ENCODE measurements around the gene PSMB8.
"Not testable (repeated sequence)": the region's sequence is repeated elsewhere in the genome, so short reads cannot be mapped to it uniquely, and the experiment has no call there.

The PSMB8 gene

DNA sequence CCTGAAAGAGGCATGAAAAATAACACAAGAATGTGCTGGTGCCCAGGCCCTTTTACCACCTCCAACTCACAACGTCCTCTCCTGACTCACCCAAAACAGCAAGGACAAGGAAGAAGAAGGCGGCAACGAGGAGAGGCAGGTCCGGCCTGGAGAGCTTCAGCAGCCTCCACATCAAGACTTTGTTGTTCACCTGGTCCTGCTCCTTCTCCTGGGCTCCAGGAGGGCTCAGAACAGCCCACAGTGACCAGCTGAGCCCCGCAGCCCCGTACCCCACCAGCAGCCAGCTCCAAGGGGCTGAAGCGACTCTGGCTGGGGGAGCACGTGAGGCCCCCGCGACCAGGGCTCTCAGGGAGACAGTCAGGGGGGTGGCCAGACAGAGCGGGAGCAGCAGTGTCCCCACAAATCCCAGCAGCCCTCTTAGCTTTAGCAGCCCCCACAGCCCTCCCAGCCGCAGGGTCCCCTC lies 6.2 kb downstream of the PSMB8 start:
- DNase-seq (ENCODE audit: low read depth in 2 of 2) = no peak

DNA sequence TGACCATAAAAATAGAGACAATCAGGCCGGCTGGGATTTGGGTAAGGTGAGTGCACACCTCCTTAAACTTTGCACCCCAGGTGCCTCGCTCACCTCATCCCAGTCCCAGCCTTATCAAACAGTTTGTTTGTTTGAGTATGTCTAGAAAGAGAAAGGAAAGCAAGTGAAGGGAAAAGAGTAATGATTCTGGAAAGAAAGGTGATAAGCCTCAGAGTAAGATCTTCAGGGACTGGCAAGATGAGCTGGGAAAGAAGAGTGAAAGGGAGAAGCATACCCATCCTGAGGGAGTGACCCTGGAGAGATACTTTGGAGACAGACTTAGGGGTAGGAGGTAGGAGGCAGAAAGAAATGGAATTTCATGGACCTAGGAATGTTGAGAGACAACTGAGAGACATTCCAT lies 7.0 kb downstream of the PSMB8 start:
- DNase-seq (ENCODE audit: low read depth in 2 of 2) = no peak

DNA sequence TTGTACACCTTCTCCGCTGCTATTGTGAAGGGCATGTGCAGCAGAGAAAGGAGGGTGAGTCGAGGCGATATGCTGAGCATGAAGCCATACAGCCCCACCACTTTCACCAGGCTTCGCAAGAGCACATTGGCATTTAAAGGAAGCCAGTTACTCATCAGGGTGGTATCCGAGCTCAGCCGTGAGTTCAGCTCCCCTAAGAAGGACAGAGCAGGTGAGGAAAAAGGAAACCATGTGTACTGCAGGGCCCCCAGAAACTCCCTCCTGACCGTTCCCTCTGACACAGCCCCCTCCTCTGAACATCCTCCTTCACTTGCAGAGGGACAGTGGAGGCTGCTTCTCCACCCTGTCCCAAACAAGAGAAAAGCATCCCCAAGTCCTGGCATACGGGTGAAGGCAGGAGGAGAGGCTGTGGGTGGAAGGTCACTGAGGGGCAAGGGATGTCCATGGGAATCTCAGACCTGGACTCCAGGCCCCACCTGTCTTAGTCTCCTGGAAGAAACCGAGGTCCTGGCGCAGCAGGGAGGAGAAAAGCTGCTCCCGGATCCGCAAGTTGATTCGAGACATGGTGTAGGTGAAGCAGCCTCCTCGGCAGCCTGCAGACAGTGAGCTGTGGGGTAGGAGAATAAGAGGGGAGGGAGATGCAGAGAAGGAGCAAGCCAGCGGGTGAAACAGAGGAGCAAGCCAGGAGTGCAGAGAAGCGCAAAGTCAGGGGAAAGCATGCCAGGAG lies 8.5 kb downstream of the PSMB8 start:
- DNase-seq (ENCODE audit: low read depth in 2 of 2) = no peak

DNA sequence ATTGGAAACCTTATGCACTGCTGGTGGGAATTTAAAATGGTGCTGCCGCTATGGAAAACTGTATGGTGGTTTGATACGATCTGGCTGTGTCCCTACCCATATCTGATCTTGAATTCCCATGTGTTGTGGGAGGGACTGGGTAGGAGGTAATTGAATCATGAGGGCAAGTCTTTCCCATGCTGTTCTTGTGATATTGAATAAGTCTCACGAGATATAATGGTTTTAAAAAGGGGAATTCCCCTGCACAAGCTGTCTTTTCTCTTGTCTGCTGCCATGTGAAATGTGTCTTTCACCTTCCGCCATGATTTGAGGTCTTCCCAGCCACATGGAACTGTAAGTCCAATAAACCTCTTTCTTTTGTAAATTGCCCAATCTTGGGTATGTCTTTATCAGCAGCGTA lies 10.2 kb downstream of the PSMB8 start:
- DNase-seq (ENCODE audit: low read depth in 2 of 2) = no peak

DNA sequence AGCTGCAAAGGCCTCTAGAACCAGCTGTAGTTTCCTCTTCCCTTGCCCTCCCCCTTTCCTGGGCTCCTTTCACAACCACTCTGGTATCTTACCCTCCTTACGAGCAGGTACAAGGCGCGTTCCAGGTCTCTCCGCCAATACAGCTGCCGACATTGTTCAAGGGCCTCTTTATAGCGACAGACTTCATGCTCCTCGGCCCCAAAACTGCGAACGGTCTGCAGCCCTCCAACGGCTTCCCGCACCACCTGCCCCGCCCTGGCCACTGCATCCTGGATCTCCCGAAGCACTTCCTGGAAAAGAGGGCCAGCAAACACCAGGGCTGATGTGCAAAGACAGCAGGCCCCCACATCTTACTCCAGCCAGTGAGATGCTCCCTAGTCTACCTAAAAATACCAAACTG lies 11.3 kb downstream of the PSMB8 start:
- no peak for DNase-seq (ENCODE audit: low read depth in 2 of 2)

DNA sequence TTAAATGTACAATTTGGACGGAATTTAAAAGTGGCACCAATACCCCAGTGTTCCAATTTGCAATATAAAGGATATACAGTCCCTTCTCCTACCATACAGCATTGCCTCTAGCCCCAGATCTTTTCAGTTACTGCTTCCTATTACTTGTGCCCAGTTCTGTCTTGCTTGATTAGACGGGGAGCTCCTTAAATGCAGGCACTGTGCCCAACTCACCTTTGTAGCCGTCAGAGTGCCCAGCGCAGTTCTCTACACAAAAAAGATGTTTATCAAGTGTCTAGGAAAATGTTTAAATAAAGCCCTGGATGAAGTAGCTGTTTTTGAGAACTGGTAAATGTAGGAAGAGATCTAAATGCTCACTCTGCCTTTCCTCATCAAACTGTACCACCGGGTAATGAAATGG lies 12.9 kb downstream of the PSMB8 start:
- no peak for DNase-seq (ENCODE audit: low read depth in 2 of 2)

DNA sequence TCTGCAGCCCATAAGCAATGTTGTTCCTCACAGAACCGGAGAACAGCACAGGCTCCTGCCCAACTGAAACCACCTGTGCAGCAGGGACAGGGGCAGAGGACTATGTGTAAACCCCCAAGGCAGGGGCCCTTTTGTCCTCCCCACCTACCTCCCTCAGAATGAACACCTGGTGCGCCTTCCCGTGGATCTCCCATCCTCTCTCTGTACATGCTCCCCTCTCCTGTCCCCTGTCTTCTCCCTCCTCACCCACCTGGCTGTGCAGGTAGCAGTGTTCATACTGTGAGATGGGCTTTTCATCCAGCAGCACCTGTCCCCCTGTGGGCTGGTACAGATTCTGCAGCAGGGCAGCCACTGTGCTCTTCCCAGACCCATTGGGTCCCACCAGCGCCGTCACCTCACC lies 13.8 kb downstream of the PSMB8 start:
- DNase-seq (ENCODE audit: low read depth in 2 of 2) = no peak

DNA sequence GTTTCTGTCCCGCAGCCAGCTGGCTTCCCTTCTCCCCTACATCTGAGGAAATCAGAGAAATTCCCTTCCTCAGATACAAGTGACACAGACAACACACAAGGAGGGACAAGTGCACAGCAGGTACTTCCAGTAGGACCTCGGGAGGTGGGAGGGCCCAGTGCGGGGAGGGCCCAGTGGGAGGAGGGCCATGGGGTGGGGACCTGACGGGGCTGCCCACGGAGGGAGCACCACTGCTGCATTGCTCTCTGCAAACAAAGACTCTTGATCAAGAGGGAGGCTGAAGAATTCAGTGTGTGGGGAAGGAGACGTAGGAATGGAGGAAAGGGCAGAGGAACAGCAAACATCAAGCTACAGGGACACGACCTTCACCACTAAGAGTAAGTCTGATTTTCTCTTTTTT lies 14.4 kb downstream of the PSMB8 start:
- DNase-seq (ENCODE audit: low read depth in 2 of 2) = no peak

DNA sequence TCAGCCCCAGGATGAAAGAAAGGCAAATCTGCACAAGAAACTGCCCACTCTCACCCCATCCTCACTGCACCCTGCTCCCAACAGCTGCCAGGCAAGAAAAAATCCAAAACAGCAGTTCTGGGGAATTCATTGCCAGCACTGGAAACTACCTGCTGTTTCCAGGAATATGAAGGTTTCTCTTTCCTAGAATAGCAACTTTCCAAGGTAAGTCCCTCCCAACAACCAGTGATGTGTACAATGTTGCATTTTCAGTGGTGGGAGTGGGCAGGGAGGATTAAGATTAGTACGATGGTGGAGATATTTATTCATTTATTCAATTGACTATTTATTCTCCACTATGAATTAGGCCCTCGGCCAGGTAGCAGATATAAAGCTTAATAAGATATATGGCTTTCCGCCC lies 16.8 kb downstream of the PSMB8 start:
- DNase-seq (ENCODE audit: low read depth in 2 of 2) = no peak

DNA sequence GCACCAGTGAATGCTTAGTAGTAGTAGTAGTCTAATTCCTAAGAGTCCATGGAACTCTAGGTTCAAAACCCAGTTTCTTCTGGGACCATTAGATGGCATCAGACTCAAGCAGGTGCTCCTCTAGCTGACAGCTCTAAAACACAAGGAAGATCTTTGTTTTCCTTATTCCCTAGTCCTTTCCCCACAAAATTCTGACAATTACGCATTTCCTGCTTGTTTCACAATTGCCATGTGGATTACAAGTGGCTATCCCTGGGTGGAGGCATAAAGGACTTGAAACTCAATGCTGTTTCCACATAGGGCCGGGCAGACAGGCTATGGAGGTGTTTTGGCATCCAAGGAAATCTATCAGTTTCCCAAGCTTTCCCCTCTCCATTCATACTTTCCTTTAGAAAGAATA lies 17.9 kb downstream of the PSMB8 start:
- DNase-seq (ENCODE audit: low read depth in 2 of 2) = no peak

DNA sequence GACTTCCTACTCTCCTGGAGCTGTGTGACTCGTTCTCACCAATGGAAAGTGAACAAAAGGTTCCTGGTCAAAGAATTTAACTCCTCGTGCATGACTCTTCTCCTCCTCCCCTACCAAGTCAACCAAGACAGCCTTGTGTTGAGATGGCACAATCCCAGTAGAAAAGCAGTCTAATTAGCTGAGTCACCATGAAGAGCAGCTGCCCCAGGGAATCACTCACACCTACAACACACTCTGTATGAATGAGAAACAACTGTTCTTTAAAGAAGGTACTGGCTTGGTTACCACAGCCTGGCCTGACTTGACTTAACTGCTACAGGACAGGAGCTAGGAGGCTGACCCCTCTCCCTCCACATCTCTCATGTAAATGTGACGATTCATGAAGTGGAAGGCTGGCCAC lies 24.1 kb downstream of the PSMB8 start:
- no peak for DNase-seq (ENCODE audit: low read depth in 2 of 2)

DNA sequence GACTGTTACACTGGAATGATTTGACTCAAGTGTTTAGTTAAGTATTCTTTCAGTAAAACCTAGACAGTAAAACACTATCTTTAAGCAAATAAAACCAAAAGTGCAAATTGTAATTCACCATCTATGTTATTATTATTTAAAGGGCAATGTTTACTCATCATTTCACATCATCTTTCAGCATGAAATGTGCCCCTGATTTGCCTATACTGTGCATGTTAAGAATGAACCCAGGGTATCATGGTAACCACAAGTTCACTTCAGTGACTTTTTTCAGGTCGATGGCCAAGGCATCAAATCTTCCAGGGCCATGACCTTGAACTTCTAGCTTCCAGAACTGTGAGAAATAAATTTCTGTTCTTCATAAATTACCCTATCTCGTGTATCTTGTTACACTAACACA lies 25.0 kb downstream of the PSMB8 start:
- no peak for DNase-seq (ENCODE audit: low read depth in 2 of 2)

DNA sequence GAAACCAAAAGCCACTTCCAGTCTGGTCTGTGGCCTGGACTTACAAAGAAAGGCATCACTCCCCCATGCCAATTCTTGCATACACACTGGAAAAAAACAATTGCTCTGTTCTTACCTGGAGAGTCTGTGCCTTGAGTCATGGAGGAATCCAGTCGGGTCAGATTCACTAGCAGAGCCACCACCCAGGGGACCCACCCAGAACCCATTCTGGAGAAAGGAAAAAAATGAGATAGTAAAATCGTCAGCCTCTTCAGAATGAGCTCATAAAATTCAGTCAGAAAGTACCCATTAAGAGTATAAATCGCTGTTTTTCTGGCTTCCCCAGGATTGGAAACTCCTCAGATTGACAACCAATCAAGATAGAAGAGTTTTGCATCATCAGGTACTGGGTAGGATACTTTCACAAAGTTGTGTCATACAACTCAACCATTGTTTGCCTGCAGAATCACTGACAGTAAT lies 27.1 kb downstream of the PSMB8 start, which contains the start of gene HLA-DOB:
Gene HLA-DOB (minus strand): TSS at position 257 of the 459 bp plus-strand sequence. CDS start 51 bp downstream, at position 206.
- no peak for DNase-seq (ENCODE audit: low read depth in 2 of 2)

DNA sequence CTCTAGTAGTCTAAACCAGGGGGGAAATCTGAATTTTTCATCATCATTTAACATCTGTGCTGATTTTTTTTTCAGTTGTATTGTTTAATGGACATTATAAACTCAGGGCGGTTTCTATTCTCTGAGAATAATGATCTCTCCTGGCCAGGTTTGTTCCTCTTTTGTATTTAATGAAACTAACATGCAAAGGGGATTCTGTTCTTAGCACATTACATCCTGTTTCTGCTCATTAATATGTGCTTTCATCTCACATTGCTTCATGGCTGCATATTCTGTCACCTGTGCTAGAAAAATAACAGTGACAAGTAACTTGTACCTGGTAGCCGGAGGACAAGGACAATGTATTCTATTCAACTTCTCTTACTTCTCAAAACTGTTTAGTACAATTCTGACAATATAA lies 27.9 kb downstream of the PSMB8 start:
- DNase-seq (ENCODE audit: low read depth in 2 of 2) = no peak

DNA sequence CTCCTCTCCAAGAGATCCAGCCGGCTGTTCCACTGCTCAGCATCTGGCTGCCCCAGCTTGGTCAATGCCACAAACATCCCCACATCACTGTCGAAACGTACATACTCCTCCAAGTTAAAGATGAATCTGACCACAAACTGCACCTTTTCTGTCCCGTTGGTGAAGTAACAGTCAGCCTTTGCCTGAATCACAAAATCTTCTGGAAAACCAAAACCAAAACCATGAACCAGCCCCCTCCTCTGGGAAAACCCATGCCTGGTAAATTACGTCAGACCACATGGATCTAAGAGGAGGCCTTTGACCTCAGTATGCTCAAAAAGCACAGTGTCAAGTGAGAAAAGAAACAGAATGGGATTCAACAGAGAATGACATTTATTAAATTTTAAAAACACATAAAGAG lies 28.7 kb downstream of the PSMB8 start:
- no peak for DNase-seq (ENCODE audit: low read depth in 2 of 2)

DNA sequence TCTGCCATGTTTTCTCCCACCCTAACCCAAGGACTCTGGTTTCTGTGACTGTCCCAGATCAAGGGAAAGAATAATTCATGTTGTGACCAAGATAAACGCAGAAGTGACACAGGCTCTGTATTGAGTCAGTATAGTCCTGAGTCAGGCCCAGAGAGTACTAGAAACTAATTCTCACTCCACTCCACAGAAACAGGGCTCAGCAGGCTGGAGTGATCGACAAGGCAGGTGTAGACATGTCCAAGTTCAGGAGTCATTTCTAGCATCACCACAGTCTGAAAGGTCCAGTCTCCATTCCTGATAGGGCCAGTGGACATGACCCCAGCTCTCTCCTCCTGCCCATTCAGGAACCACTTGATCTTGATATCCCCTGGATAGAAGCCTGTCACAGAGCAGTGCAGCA lies 29.7 kb downstream of the PSMB8 start:
- no peak for DNase-seq (ENCODE audit: low read depth in 2 of 2)

DNA sequence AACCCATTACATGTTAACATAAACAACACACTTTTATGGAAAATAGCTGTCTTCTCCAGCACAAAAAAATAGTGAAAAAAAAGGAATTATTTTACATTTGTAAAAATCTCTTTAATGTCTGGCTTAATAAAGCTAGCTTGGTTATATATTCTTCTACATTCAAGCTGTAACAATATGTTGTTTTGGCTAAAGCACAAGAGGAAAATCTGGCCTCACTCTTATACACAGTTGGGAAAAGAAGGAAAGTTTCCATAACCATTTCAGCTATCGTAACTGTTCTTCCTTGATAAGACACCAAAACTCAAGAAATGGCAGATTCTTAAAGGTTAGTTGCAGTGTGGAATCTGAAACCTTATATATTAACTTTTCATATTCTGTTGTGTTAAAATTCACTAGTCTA lies 34.7 kb downstream of the PSMB8 start:
- DNase-seq (ENCODE audit: low read depth in 2 of 2) = no peak

DNA sequence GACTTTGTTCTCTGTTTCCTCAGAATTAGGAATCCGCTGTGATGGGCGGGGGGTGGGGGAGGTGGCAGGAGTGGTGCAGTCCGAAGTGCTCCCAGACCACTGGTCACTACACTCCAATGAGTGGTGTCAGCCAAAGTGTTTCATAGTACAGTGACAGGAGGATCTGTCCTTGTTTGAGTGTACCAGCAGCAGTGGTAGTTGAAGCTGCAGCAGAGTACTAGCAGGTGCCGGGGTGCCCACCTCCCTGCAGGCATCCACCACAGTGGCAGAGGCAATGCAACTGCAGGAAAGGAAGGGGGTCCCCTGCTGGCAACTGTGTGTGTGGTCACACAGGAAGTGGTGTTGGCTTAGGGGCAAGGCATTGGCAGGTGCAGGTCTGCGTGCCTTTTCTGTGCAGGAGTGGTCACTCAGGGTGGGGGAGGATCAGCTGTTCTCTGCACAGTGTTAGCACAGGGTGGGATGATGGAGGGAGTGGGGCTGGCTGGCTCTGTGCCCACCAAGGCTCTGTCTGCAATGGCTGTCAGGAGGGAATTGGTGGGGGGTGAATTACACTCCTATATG lies 36.7 kb downstream of the PSMB8 start:
- DNase-seq (ENCODE audit: low read depth in 2 of 2) = no peak

DNA sequence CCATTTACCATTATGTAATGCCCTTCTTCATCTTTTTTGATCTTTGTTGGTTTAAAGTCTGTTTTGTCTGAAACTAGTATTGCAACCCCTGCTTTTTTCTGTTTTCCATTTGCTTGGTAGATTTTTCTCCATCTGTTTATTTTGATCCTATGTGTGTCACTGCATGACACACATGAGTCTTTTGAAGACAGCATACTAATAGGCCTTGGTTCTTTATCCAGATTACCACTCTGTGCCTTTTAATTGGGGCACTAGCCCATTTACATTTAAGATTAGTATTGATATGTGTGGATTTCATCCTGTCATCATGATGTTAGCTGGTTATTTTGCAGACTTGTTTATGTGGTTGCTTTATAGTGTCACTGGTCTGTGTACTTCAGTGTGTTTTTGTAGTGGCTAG lies 38.4 kb downstream of the PSMB8 start:
- not testable (repeated sequence) for DNase-seq (ENCODE audit: low read depth in 2 of 2)

DNA sequence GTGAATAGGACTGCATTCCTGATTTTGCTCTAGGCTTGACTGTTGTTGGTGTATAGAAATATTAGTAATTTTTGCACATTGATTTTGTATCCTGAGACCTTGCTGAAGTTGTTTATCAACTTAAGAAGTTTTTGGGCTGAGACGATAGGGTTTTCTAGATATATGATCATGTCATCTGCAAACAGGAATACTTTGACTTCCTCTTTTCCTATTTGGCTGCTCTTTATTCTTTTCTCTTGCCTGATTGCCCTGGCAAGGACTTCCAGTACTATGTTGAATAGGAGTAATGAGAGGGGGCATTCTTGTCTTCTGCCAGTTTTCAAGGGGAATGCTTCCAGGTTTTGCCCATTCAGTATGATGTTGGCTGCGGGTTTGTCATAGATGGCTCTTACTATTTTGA lies 40.4 kb downstream of the PSMB8 start:
- DNase-seq (ENCODE audit: low read depth in 2 of 2) = no peak

DNA sequence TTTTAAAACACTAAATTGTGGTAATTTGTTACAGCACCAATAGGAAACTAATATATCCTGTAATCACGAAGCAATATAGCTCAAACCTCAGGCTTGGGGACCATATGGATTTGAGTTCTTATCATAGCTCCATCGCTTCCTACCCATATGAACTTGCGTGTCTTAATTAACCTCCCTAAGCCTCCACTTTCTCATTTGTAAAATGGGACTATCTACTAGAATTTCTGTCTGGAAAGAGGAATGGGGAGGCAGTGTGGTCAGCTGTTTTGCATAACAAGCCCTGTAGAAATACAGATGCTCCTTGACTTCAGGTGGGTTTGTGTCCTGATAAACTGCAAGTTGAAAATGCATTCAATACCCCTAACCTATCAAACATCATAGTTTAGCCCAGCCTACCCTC lies 44.1 kb downstream of the PSMB8 start:
- DNase-seq (ENCODE audit: low read depth in 2 of 2) = no peak

DNA sequence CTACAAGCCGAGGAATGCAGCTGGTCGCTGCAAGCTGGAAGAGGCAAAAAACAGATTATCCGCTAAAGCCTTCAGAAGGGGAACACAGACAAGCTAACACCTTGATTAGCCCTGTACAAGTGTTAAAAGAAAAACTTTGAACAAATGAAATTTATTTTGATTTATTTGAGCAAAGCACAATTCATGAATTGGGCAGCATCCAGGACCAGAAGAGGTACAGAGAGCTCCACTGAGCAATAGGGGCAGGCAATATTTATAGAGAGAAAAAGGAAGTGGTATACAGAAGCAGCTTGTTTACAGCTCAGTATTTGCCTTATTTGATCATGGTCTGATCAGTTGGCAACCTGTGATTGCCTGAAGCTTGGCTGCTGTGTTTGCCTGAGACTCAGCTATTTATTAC lies 44.7 kb downstream of the PSMB8 start:
- DNase-seq (ENCODE audit: low read depth in 2 of 2) = no peak
